ENCODE data around the gene ROCK1. TPM values are rescaled to one million over a fixed set of nuclear protein-coding genes. Genes with fewer than 3 reads are reported as not detected.

The ROCK1 gene
- total and polyA plus RNA-seq, 2 donors (not counting 3 experiments of a cell fraction or from before 2014, with no cell fraction given) = 5.3 to 53.0 TPM

DNA sequence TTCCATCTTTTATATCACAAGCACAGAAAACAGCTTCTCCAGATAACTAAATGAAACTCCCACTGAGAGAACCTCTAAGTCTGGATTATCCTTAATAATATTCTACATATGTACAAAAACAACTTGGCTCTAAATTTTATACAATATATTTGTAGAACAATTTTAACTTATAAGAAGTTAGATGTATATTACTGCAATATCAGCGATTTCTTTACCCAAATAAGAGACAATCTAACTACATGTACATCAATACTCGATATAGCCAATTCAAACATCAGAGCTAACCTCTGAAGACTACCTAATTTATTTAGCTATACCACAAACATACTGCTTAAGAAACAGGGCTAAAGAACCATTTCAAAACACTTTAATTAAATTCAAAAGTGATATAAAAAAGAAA lies 148.6 kb downstream of the ROCK1 start:
- dilution Hi-C loops (cut with MboI; ENCODE audit: extremely low pct_ligation_motif_present, low sequenced_read_pairs) (no loop called here), intact Hi-C loops (cut with micrococcal nuclease) (no loop called here)
- no peaks in the 10 kb centered on the region for H3K79me2 ChIP-seq (ENCODE audit: control insufficient read depth, insufficient read depth, low read length)
- no peak overlapping the region for H3K9ac ChIP-seq (replicated peaks; ENCODE audit: extremely low read depth, insufficient read depth, low read length)
- ChIA-PET CTCF (no interaction called here), POLR2A (no interaction called here)
- BruUV-seq (replicated peaks) = no TSS peak
- no peak overlapping the region for H3K4me3 ChIP-seq (replicated peaks in 1 of 3; ENCODE audit: insufficient read depth in 1 of 3, low read depth in 1 of 3, low read length in 3 of 3)
- H3K27me3 ChIP-seq (ENCODE audit: control insufficient read depth in 2 of 2, insufficient read depth in 2 of 2, low read length in 2 of 2) = no peaks in the 10 kb centered on the region
- no peaks in the 10 kb centered on the region for H3K9me3 ChIP-seq (replicated peaks; ENCODE audit: control insufficient read depth, insufficient read depth, low read length)
- no peak overlapping the region for H2AFZ ChIP-seq (ENCODE audit: low read depth, low read length)
- no peaks in the 10 kb centered on the region for H3K4me1 ChIP-seq (ENCODE audit: control insufficient read depth, extremely low read depth, insufficient read depth, low read length)
- FAIRE-seq (no peak), DNase-seq (ENCODE audit: low read depth, low spot score) (no peak)
- H4K20me1 ChIP-seq (replicated peaks; ENCODE audit: control insufficient read depth, extremely low read depth, insufficient read depth, low read length) = no peaks in the 10 kb centered on the region
- no peak overlapping the region for H3K4me2 ChIP-seq (ENCODE audit: insufficient read depth, low read length)
- H3K9me1 ChIP-seq (replicated peaks; ENCODE audit: control insufficient read depth, extremely low read depth, insufficient read depth, low read length) = no peaks in the 10 kb centered on the region
- peaks cover 3 to 6% of the 10 kb centered on the region in 2 experiments for H3K36me3 ChIP-seq (ENCODE audit: control insufficient read depth in 2 of 2, extremely low read depth in 1 of 2, insufficient read depth in 2 of 2, low read length in 2 of 2)
- H3K27ac ChIP-seq (ENCODE audit: insufficient read depth, low read depth, low read length) = no peak overlapping the region
- TF ChIP-seq, protein P1, sequence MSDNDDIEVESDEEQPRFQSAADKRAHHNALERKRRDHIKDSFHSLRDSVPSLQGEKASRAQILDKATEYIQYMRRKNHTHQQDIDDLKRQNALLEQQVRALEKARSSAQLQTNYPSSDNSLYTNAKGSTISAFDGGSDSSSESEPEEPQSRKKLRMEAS (IDR thresholded peaks at IDR 0.05; ENCODE audit: insufficient read depth, insufficient read length) = no peak
- TF ChIP-seq JUN (IDR thresholded peaks at IDR 0.05; ENCODE audit: borderline replicate concordance, insufficient read depth, insufficient read length, low read depth) (no peak), GATA2 (IDR thresholded peaks at IDR 0.05; ENCODE audit: insufficient read depth, insufficient read length, low read depth, low read length) (no peak), POLR2A (IDR thresholded peaks at IDR 0.05; ENCODE audit: low read depth, low read length) (no peak), POLR2AphosphoS5 (IDR thresholded peaks at IDR 0.05; ENCODE audit: insufficient read depth, low read depth, low read length) (no peak), FOS (IDR thresholded peaks at IDR 0.05; ENCODE audit: borderline replicate concordance, insufficient read depth, low read length) (no peak), MYC (IDR thresholded peaks at IDR 0.05; ENCODE audit: low read depth, low read length) (no peak), EZH2 (IDR thresholded peaks at IDR 0.05; ENCODE audit: borderline replicate concordance, low read depth, low read length, severe bottlenecking) (no peak)
- TF ChIP-seq, protein P2, sequence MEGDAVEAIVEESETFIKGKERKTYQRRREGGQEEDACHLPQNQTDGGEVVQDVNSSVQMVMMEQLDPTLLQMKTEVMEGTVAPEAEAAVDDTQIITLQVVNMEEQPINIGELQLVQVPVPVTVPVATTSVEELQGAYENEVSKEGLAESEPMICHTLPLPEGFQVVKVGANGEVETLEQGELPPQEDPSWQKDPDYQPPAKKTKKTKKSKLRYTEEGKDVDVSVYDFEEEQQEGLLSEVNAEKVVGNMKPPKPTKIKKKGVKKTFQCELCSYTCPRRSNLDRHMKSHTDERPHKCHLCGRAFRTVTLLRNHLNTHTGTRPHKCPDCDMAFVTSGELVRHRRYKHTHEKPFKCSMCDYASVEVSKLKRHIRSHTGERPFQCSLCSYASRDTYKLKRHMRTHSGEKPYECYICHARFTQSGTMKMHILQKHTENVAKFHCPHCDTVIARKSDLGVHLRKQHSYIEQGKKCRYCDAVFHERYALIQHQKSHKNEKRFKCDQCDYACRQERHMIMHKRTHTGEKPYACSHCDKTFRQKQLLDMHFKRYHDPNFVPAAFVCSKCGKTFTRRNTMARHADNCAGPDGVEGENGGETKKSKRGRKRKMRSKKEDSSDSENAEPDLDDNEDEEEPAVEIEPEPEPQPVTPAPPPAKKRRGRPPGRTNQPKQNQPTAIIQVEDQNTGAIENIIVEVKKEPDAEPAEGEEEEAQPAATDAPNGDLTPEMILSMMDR (IDR thresholded peaks at IDR 0.05; ENCODE audit: extremely low read depth in 1 of 2, insufficient read depth in 1 of 2, low read depth in 1 of 2, low read length in 2 of 2) = no peak
